ENCODE data around the gene BNC1.

Gene BNC1

GRCh38 chr15:83312071-83312470 is 27.6 kb upstream of the BNC1 start:
- no peak overlapping the region for H3K27ac ChIP-seq (ENCODE audit: low read length)
- no peaks in the 10 kb centered on the region for H3K9me3 ChIP-seq (ENCODE audit: control insufficient read depth in 1 of 2, low read length in 2 of 2)
- H3K4me1 ChIP-seq (ENCODE audit: control insufficient read depth in 1 of 2, insufficient read depth in 2 of 2, low read length in 2 of 2): no peaks in the 10 kb centered on the region
- no peak overlapping the region for H3K4me3 ChIP-seq (ENCODE audit: low read depth in 1 of 2, low read length in 2 of 2)
- no peaks in the 10 kb centered on the region for H3K36me3 ChIP-seq (ENCODE audit: control insufficient read depth in 1 of 2, insufficient read depth in 2 of 2, low read length in 2 of 2)
- no peaks in the 10 kb centered on the region for H3K27me3 ChIP-seq (ENCODE audit: low read depth, low read length)

- no peaks in the 10 kb centered on the region for H3K9me3 ChIP-seq (ENCODE audit: control insufficient read depth in 1 of 2, low read length in 2 of 2)
- H3K27me3 ChIP-seq (ENCODE audit: low read depth, low read length): no peaks in the 10 kb centered on the region
- no peaks in the 10 kb centered on the region for H3K4me1 ChIP-seq (ENCODE audit: control insufficient read depth in 1 of 2, insufficient read depth in 2 of 2, low read length in 2 of 2)
- H3K4me3 ChIP-seq (ENCODE audit: low read depth in 1 of 2, low read length in 2 of 2): no peak overlapping the region
- H3K27ac ChIP-seq (ENCODE audit: low read length): no peak overlapping the region
- no peaks in the 10 kb centered on the region for H3K36me3 ChIP-seq (ENCODE audit: control insufficient read depth in 1 of 2, insufficient read depth in 2 of 2, low read length in 2 of 2)
These were observed 26.3 kb upstream of the BNC1 start for GRCh38 chr15:83310521-83311456.

DNA sequence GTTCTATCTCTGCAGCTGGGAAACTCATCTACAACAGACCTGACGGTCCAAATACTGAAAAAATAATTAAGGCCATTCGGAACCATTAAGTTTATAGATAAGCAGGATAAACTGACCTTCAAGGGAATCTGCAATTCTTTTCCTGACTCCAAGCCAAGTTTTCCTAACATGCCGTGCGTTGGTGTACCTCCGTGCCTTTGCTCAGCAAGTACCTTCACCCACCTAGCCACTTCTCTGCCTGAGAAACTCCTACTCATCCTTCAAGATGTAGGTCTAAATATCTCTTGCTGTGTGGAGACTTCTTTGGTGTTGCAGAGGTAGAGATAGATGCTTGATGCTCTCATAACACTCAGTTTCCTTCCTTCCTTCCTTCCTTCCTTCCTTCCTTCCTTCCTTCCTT is 24.2 kb upstream of the BNC1 start:
- Histone ChIP-seq H3K4me3 (ENCODE audit: low read depth in 1 of 2, low read length in 2 of 2) (no peak overlapping the region), H3K36me3 (ENCODE audit: control insufficient read depth in 1 of 2, insufficient read depth in 2 of 2, low read length in 2 of 2) (no peaks in the 10 kb centered on the region), H3K27me3 (ENCODE audit: low read depth, low read length) (peaks cover 6% of the 10 kb centered on the region), H3K27ac (ENCODE audit: low read length) (no peak overlapping the region), H3K4me1 (ENCODE audit: control insufficient read depth in 1 of 2, insufficient read depth in 2 of 2, low read length in 2 of 2) (no peaks in the 10 kb centered on the region), H3K9me3 (ENCODE audit: control insufficient read depth in 1 of 2, low read length in 2 of 2) (no peaks in the 10 kb centered on the region)

GRCh38 chr15:83306561-83306960 is 22.1 kb upstream of the BNC1 start:
- Histone ChIP-seq H3K36me3 (ENCODE audit: control insufficient read depth in 1 of 2, insufficient read depth in 2 of 2, low read length in 2 of 2) (no peaks in the 10 kb centered on the region), H3K27me3 (ENCODE audit: low read depth, low read length) (peaks cover 6% of the 10 kb centered on the region), H3K4me1 (ENCODE audit: control insufficient read depth in 1 of 2, insufficient read depth in 2 of 2, low read length in 2 of 2) (no peaks in the 10 kb centered on the region), H3K9me3 (ENCODE audit: control insufficient read depth in 1 of 2, low read length in 2 of 2) (no peaks in the 10 kb centered on the region), H3K4me3 (ENCODE audit: low read depth in 1 of 2, low read length in 2 of 2) (no peak overlapping the region), H3K27ac (ENCODE audit: low read length) (no peak overlapping the region)

GRCh38 chr15:83305704-83306291 is 21.3 kb upstream of the BNC1 start:
- Histone ChIP-seq H3K27me3 (ENCODE audit: low read depth, low read length) (peaks cover 6% of the 10 kb centered on the region), H3K4me1 (ENCODE audit: control insufficient read depth in 1 of 2, insufficient read depth in 2 of 2, low read length in 2 of 2) (no peaks in the 10 kb centered on the region), H3K9me3 (ENCODE audit: control insufficient read depth in 1 of 2, low read length in 2 of 2) (no peaks in the 10 kb centered on the region), H3K4me3 (ENCODE audit: low read depth in 1 of 2, low read length in 2 of 2) (no peak overlapping the region), H3K27ac (ENCODE audit: low read length) (no peak overlapping the region), H3K36me3 (ENCODE audit: control insufficient read depth in 1 of 2, insufficient read depth in 2 of 2, low read length in 2 of 2) (no peaks in the 10 kb centered on the region)

DNA sequence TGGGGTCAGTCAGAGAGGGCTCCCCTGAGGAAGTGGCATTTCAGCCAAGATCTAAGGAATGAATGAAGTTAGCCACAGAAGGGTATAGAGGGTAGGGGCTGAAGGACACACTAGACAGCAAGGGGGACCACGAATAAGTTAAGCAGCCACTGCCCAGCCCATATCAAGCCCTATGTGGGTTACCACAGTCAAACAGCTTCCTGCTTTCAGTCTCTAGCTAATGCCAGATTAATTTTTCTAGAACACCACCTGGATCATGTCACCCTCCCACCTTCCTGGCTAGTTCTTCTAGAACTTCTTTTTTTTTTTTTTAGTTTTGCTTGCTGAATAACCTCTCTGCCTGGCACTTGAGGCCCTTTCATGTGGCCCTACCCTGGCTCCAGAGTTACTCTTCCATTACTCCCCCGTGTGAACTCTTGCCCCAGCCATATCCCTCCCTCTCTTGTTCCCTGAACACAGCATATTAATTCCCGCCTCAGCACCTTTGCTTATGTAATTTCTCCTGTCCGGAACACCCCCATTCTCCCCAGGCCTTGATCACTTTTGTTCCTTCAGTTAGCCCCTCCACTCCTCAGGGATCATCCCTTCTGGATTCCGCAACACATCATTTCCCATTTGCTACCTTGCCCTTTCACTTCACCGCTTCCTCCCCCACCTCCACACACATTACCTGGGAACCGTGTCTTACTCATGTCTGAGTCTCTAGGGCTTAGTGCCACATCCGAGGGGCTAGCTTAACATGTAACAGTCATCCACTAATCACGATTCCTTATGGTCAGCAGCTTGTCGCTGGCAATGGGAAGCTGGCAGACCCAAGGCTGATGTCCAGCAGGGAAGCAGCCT is 20.6 kb upstream of the BNC1 start:
- Histone ChIP-seq H3K36me3 (ENCODE audit: control insufficient read depth in 1 of 2, insufficient read depth in 2 of 2, low read length in 2 of 2) (no peaks in the 10 kb centered on the region), H3K9me3 (ENCODE audit: control insufficient read depth in 1 of 2, low read length in 2 of 2) (no peaks in the 10 kb centered on the region), H3K27me3 (ENCODE audit: low read depth, low read length) (peaks cover 6% of the 10 kb centered on the region), H3K4me1 (ENCODE audit: control insufficient read depth in 1 of 2, insufficient read depth in 2 of 2, low read length in 2 of 2) (no peaks in the 10 kb centered on the region), H3K4me3 (ENCODE audit: low read depth in 1 of 2, low read length in 2 of 2) (no peak overlapping the region), H3K27ac (ENCODE audit: low read length) (no peak overlapping the region)

- Histone ChIP-seq H3K9me3 (ENCODE audit: control insufficient read depth in 1 of 2, low read length in 2 of 2) (no peaks in the 10 kb centered on the region), H3K27me3 (ENCODE audit: low read depth, low read length) (peaks cover 6% of the 10 kb centered on the region)
These were observed 19.1 kb upstream of the BNC1 start for GRCh38 chr15:83303535-83303934.

DNA sequence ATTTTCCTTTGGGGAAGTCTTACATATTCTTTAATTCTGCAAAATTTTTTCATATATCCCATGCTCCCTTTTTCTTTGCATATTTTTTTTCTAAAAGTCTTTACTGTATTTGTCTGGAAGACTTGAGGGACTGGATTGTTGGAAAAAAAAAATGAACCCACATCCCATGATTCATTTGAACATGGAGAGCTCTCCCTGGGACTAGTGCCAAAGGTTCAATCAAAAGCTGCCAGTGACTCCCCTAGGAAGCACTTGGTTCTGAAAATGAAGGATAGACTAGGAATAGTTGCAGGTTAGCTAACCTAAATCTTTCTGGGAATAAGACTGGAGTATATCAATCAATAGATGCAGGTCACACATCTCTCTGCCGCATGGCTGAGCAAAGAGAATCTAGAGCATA is 16.4 kb upstream of the BNC1 start:
- Histone ChIP-seq H3K27ac (ENCODE audit: low read length) (no peak overlapping the region), H3K9me3 (ENCODE audit: control insufficient read depth in 1 of 2, low read length in 2 of 2) (no peaks in the 10 kb centered on the region), H3K27me3 (ENCODE audit: low read depth, low read length) (peaks cover 9% of the 10 kb centered on the region), H3K36me3 (ENCODE audit: control insufficient read depth in 1 of 2, insufficient read depth in 2 of 2, low read length in 2 of 2) (no peaks in the 10 kb centered on the region), H3K4me1 (ENCODE audit: control insufficient read depth in 1 of 2, insufficient read depth in 2 of 2, low read length in 2 of 2) (no peaks in the 10 kb centered on the region), H3K4me3 (ENCODE audit: low read depth in 1 of 2, low read length in 2 of 2) (no peak overlapping the region)

More at GRCh38 chr15:83303535-83303934, 19.1 kb upstream of the BNC1 start:
- no peaks in the 10 kb centered on the region for H3K36me3 ChIP-seq (ENCODE audit: control insufficient read depth in 1 of 2, insufficient read depth in 2 of 2, low read length in 2 of 2)
- no peak overlapping the region for H3K4me3 ChIP-seq (ENCODE audit: low read depth in 1 of 2, low read length in 2 of 2)
- H3K27ac ChIP-seq (ENCODE audit: low read length): no peak overlapping the region
- no peaks in the 10 kb centered on the region for H3K4me1 ChIP-seq (ENCODE audit: control insufficient read depth in 1 of 2, insufficient read depth in 2 of 2, low read length in 2 of 2)

- no peaks in the 10 kb centered on the region for H3K36me3 ChIP-seq (ENCODE audit: control insufficient read depth in 1 of 2, insufficient read depth in 2 of 2, low read length in 2 of 2)
- peaks cover 3% of the 10 kb centered on the region for H3K27me3 ChIP-seq (ENCODE audit: low read depth, low read length)
- H3K9me3 ChIP-seq (ENCODE audit: control insufficient read depth in 1 of 2, low read length in 2 of 2): no peaks in the 10 kb centered on the region
- no peak overlapping the region for H3K27ac ChIP-seq (ENCODE audit: low read length)
- H3K4me1 ChIP-seq (ENCODE audit: control insufficient read depth in 1 of 2, insufficient read depth in 2 of 2, low read length in 2 of 2): no peaks in the 10 kb centered on the region
- no peak overlapping the region for H3K4me3 ChIP-seq (ENCODE audit: low read depth in 1 of 2, low read length in 2 of 2)
These were observed 15.0 kb upstream of the BNC1 start for GRCh38 chr15:83299462-83299861.

- Histone ChIP-seq H3K27ac (ENCODE audit: low read length) (no peak overlapping the region), H3K36me3 (ENCODE audit: control insufficient read depth in 1 of 2, insufficient read depth in 2 of 2, low read length in 2 of 2) (no peaks in the 10 kb centered on the region), H3K4me1 (ENCODE audit: control insufficient read depth in 1 of 2, insufficient read depth in 2 of 2, low read length in 2 of 2) (no peaks in the 10 kb centered on the region), H3K9me3 (ENCODE audit: control insufficient read depth in 1 of 2, low read length in 2 of 2) (no peaks in the 10 kb centered on the region), H3K4me3 (ENCODE audit: low read depth in 1 of 2, low read length in 2 of 2) (no peak overlapping the region), H3K27me3 (ENCODE audit: low read depth, low read length) (peaks cover 3% of the 10 kb centered on the region)
These were observed 11.0 kb upstream of the BNC1 start for GRCh38 chr15:83295417-83295816.

DNA sequence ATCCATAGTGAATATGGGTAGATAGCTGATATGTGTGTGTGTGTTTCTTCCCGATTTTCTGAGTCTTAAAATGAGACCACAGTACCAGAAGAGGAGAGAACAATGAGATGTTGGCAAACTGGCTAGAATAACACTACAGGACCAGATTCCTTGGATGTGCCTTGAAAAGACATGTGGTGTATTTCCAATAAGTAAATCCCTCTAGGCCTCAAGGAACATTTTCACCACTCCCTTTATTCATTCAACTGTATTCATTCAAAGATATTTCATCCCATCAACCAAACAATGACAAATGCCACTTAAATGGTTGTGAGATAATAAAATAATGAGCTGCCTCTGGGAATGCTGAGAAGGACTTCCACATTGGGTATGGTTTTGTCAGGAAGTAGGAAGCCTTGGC is 8.7 kb upstream of the BNC1 start:
- H3K27ac ChIP-seq (ENCODE audit: low read length): no peak overlapping the region
- H3K36me3 ChIP-seq (ENCODE audit: control insufficient read depth in 1 of 2, insufficient read depth in 2 of 2, low read length in 2 of 2): no peaks in the 10 kb centered on the region
- H3K27me3 ChIP-seq (ENCODE audit: low read depth, low read length): peaks cover 3% of the 10 kb centered on the region
- no peak overlapping the region for H3K4me3 ChIP-seq (ENCODE audit: low read depth in 1 of 2, low read length in 2 of 2)
- no peaks in the 10 kb centered on the region for H3K4me1 ChIP-seq (ENCODE audit: control insufficient read depth in 1 of 2, insufficient read depth in 2 of 2, low read length in 2 of 2)
- H3K9me3 ChIP-seq (ENCODE audit: control insufficient read depth in 1 of 2, low read length in 2 of 2): no peaks in the 10 kb centered on the region

All from muscle layer of duodenum (tissue), 2 donors.